ENCODE results near the gene MEAF6.

DNA sequence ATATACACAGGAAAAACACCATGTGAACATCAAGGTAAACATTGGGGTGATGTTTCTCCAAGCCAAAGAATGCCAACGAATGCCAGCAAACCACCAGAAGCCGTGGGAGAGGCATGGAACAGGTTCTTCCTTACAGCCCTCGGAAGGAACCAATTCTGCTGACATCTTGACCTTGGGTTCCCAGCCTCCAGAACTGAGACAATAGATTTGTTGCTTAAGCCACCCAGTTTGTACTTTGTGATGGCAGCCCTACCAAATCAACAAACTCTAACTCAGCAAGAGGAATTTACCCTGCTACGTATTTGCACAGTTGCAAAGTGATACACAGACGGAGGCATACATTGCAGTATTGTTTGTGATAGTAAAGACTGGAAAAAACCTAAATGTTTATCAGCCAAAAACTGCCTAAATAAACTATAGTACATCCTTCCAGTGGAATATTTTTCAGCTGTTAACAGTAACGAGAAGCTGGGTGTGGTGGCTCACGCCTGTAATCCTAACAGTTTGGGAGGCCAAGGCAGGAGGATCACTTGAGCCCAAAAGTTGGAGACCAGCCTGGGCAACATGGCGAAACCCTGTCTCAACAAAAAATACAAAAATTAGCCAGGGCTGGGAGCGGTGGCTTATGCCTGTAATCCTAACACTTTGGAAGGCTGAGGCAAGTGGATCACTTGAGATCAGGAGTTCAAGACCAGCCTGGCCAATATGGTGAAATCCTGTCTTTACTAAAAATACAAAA lies 52.7 kb downstream of the MEAF6 start:
- TF ChIP-seq POLR2AphosphoS5 (IDR thresholded peaks at IDR 0.05; ENCODE audit: low read depth, low read length) (no peak), POLR2A (IDR thresholded peaks at IDR 0.05; ENCODE audit: low read depth, low read length) (no peak)

All from GM12892 (cell line).